Retinal pigment epithelial cell (primary cell): ENCODE results near the gene TEX51.

ENCODE experiments used
- DNase-seq: peaks from one replicate; pipeline ENCODE4 v3.0.0-alpha.2; 2010; ENCODE audit warnings: low read depth
- H3K4me3 ChIP-seq: 2 replicates; pipeline ENCODE4 v1.5.1; 2011; ENCODE audit warnings: mild to moderate bottlenecking, low read length, control low read depth, moderate library complexity
- CTCF ChIP-seq: conservative IDR thresholded peaks from 2 replicates; pipeline ENCODE4 v1.5.1; 2011; ENCODE audit warnings: low read depth, low read length, control low read depth, inconsistent platforms

TEX51 gene

GRCh38 chr2:126881591-126881990, 17.1 kb upstream of the TEX51 start:
- H3K4me3 ChIP-seq = no peak overlapping the region
- TF ChIP-seq CTCF = no peak
- no peak for DNase-seq

- no peak overlapping the region for H3K4me3 ChIP-seq
- no peak for TF ChIP-seq CTCF
- DNase-seq = no peak
Measured at GRCh38 chr2:126882181-126882580, 16.5 kb upstream of the TEX51 start.

- H3K4me3 ChIP-seq = no peak overlapping the region
- no peak for DNase-seq
- TF ChIP-seq CTCF = no peak
Measured at GRCh38 chr2:126882736-126883665, 15.7 kb upstream of the TEX51 start.

GRCh38 chr2:126883666-126884040, 15.0 kb upstream of the TEX51 start:
- TF ChIP-seq CTCF = no peak
- H3K4me3 ChIP-seq = no peak overlapping the region
- no peak for DNase-seq

GRCh38 chr2:126884861-126885750, 13.6 kb upstream of the TEX51 start:
- no peak overlapping the region for H3K4me3 ChIP-seq
- no peak for TF ChIP-seq CTCF
- DNase-seq = no peak

GRCh38 chr2:126885751-126886210, 12.9 kb upstream of the TEX51 start:
- H3K4me3 ChIP-seq = no peak overlapping the region
- no peak for DNase-seq
- TF ChIP-seq CTCF = no peak
